HK-2 (cell line): ENCODE results near the gene CLIP4.

Experiments used
- DNase-seq: peaks from one replicate; pipeline ENCODE4 v3.0.0-alpha.2; 2018; ENCODE audit not compliant: unreplicated experiment

Gene CLIP4

GRCh38 chr2:29139152-29139551, 23.9 kb downstream of the CLIP4 start:
- DNase-seq, result no peak

GRCh38 chr2:29139731-29140130, 24.5 kb downstream of the CLIP4 start:
- DNase-seq, result no peak

GRCh38 chr2:29143657-29144056, 28.4 kb downstream of the CLIP4 start:
- no peak for DNase-seq

- no peak for DNase-seq
Measured at GRCh38 chr2:29146197-29146596, 31.0 kb downstream of the CLIP4 start.

GRCh38 chr2:29147963-29148362, 32.7 kb downstream of the CLIP4 start:
- DNase-seq, result no peak

- DNase-seq, result no peak
Measured at GRCh38 chr2:29154610-29155009, 39.4 kb downstream of the CLIP4 start.

- DNase-seq, result no peak
Measured at GRCh38 chr2:29155578-29155977, 40.4 kb downstream of the CLIP4 start.

GRCh38 chr2:29157131-29157530, 41.9 kb downstream of the CLIP4 start:
- no peak for DNase-seq

- DNase-seq, result no peak
Measured at GRCh38 chr2:29159125-29159524, 43.9 kb downstream of the CLIP4 start.

- no peak for DNase-seq
Measured at GRCh38 chr2:29160184-29160583, 45.0 kb downstream of the CLIP4 start.

- DNase-seq, result no peak
Measured at GRCh38 chr2:29162204-29162928, 47.2 kb downstream of the CLIP4 start.

- DNase-seq, result no peak
Measured at GRCh38 chr2:29164091-29164846, 49.1 kb downstream of the CLIP4 start.

GRCh38 chr2:29165362-29166241, 50.4 kb downstream of the CLIP4 start:
- DNase-seq, result no peak

- no peak for DNase-seq
Measured at GRCh38 chr2:29166242-29167039, 51.2 kb downstream of the CLIP4 start.

GRCh38 chr2:29174937-29175336, 59.7 kb downstream of the CLIP4 start:
- DNase-seq, result no peak

GRCh38 chr2:29175338-29175737, 60.1 kb downstream of the CLIP4 start:
- no peak for DNase-seq

GRCh38 chr2:29182334-29182733, 67.1 kb downstream of the CLIP4 start:
- DNase-seq, result no peak

GRCh38 chr2:29182920-29183319, 67.7 kb downstream of the CLIP4 start:
- DNase-seq, result no peak

GRCh38 chr2:29184531-29184930, 69.3 kb downstream of the CLIP4 start:
- no peak for DNase-seq

- no peak for DNase-seq
Measured at GRCh38 chr2:29186817-29187216, 71.6 kb downstream of the CLIP4 start.

- no peak for DNase-seq
Measured at GRCh38 chr2:29187926-29188325, 72.7 kb downstream of the CLIP4 start.

- no peak for DNase-seq
Measured at GRCh38 chr2:29189052-29189451, 73.8 kb downstream of the CLIP4 start.
